ENCODE data around the gene BMAL1. TPM values are rescaled to one million over a fixed set of nuclear protein-coding genes. Genes with fewer than 3 reads are reported as not detected.

The BMAL1 gene
- total RNA-seq, 4 donors from 2014 or later: 15.8 to 125 (median 24.4) TPM

DNA sequence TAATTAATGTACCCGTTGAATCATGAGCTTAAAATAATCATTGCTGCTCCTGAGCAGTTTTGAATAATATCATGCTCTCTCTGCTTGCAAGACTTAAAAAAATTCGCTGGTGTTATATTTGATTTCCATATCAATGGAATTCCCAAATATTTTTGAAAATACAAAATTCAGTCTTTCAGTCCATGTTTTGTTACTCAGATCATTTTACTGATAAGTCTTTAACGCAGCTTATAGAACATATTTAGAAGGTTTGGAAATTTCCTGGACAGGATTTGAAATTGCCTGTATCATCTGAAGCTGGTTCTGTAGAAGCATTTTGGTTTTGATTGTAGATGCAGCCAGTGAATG is 1.9 kb downstream of the BMAL1 start:
- Histone ChIP-seq H3K27ac (no peak overlapping the region), H3K4me1 (peaks cover 0 to 5% of the 10 kb centered on the region in 2 donors), H3K9me3 (no peaks in the 10 kb centered on the region), H3K36me3 (no peaks in the 10 kb centered on the region), H3K27me3 (no peaks in the 10 kb centered on the region), H3K4me3 (no peak overlapping the region)
- intact Hi-C loops (cut with DNase I; ENCODE audit: low total_unique reads): no loop called here
- no peak for DNase-seq
- TF ChIP-seq POLR2A (IDR thresholded peaks at IDR 0.05): no peak
- TF ChIP-seq, protein P1, sequence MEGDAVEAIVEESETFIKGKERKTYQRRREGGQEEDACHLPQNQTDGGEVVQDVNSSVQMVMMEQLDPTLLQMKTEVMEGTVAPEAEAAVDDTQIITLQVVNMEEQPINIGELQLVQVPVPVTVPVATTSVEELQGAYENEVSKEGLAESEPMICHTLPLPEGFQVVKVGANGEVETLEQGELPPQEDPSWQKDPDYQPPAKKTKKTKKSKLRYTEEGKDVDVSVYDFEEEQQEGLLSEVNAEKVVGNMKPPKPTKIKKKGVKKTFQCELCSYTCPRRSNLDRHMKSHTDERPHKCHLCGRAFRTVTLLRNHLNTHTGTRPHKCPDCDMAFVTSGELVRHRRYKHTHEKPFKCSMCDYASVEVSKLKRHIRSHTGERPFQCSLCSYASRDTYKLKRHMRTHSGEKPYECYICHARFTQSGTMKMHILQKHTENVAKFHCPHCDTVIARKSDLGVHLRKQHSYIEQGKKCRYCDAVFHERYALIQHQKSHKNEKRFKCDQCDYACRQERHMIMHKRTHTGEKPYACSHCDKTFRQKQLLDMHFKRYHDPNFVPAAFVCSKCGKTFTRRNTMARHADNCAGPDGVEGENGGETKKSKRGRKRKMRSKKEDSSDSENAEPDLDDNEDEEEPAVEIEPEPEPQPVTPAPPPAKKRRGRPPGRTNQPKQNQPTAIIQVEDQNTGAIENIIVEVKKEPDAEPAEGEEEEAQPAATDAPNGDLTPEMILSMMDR (IDR thresholded peaks at IDR 0.05): no peak

DNA sequence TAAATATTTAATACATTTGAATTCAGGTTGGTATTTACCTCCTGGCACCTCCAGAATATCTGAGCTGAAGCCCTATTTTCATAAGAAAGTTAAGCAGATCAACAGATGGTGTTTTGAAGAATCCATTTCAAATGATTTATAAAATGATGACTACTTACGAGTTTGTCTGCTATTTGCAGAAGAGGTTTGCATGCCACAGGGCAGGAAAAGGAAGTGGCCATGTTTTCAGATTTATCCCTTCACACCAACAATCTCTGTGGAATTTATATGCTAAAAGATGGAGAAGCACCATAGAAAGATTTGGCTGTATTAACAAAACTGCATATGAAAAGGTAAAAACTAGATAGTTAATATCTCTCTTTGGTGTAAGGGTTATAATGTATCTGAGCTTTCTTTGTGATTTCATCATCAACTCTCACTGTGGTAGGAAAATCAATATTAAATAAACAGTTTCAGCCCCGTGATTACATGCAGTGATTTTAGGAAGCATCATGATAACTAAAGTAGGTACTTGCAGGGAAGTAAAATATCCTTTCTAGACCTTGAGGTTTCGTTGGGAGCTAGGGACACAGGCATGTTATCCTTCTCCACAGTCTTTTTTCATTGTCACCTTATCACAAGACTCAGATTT is 2.6 kb downstream of the BMAL1 start:
- no peaks in the 10 kb centered on the region for H3K27me3 ChIP-seq
- no peak for TF ChIP-seq POLR2A (IDR thresholded peaks at IDR 0.05)
- TF ChIP-seq, protein P1 (IDR thresholded peaks at IDR 0.05): no peak
- peaks cover 0 to 5% of the 10 kb centered on the region in 2 donors for H3K4me1 ChIP-seq

DNA sequence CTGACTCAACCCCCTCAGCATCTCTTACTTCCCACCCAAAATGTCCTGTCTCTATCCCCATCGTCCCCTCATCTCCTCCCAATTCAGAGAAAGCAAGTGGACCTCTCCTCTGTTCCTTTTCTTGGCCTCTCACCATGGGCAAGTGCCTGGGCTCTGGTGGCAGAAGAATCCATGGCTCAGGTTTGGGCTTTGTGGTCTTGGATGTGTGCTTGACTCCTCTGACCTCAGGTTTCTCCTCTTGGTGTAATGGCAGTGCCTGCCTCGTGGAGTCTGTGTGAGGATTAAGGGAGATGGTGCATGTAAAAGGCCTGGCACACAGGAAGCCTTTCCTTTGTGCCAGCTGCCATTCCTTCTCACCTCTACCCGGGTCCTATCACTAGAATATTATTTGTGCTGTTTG is 3.2 kb downstream of the BMAL1 start:
- H3K27me3 ChIP-seq: no peaks in the 10 kb centered on the region
- H3K9me3 ChIP-seq: no peaks in the 10 kb centered on the region
- no peak overlapping the region for H3K27ac ChIP-seq
- no peak for DNase-seq
- H3K36me3 ChIP-seq: no peaks in the 10 kb centered on the region
- H3K4me1 ChIP-seq: peaks cover 0 to 5% of the 10 kb centered on the region in 2 donors
- H3K4me3 ChIP-seq: no peak overlapping the region
- intact Hi-C loops (cut with DNase I; ENCODE audit: low total_unique reads): no loop called here
- TF ChIP-seq, protein P1 (IDR thresholded peaks at IDR 0.05): no peak
- no peak for TF ChIP-seq POLR2A (IDR thresholded peaks at IDR 0.05)

More for the DNA sequence above, 2.6 kb downstream of the BMAL1 start:
- Histone ChIP-seq H3K27ac (no peak overlapping the region), H3K4me3 (no peak overlapping the region), H3K9me3 (no peaks in the 10 kb centered on the region), H3K36me3 (no peaks in the 10 kb centered on the region)
- intact Hi-C loops (cut with DNase I; ENCODE audit: low total_unique reads): no loop called here
- DNase-seq: no peak

DNA sequence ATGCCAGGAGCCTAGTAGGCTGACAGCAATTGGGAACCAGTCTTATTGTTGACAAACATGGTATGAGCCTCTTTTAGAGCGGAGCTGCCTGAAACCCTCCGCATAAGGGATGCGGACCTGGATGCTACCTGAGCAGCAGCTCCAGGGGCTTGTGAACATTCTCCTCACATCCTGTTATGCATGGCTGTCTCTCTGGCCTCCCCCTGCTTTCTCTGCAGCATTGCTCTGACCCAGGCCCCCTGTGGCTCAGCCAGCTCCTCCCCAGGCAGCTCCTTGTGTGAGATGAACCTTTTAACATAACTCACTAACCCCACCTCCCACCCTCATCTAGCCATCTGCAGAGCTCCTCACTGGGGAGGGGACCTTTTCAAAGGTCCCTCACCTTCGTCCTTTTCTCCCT is 6.0 kb downstream of the BMAL1 start:
- no peaks in the 10 kb centered on the region for H3K4me1 ChIP-seq
- no peak for DNase-seq
- intact Hi-C loops (cut with DNase I; ENCODE audit: low total_unique reads): no loop called here
- H3K27me3 ChIP-seq: no peaks in the 10 kb centered on the region
- H3K36me3 ChIP-seq: no peaks in the 10 kb centered on the region
- no peaks in the 10 kb centered on the region for H3K9me3 ChIP-seq
- TF ChIP-seq, protein P1 (IDR thresholded peaks at IDR 0.05): no peak
- no peak for TF ChIP-seq POLR2A (IDR thresholded peaks at IDR 0.05)
- no peak overlapping the region for H3K27ac ChIP-seq
- H3K4me3 ChIP-seq: no peak overlapping the region

DNA sequence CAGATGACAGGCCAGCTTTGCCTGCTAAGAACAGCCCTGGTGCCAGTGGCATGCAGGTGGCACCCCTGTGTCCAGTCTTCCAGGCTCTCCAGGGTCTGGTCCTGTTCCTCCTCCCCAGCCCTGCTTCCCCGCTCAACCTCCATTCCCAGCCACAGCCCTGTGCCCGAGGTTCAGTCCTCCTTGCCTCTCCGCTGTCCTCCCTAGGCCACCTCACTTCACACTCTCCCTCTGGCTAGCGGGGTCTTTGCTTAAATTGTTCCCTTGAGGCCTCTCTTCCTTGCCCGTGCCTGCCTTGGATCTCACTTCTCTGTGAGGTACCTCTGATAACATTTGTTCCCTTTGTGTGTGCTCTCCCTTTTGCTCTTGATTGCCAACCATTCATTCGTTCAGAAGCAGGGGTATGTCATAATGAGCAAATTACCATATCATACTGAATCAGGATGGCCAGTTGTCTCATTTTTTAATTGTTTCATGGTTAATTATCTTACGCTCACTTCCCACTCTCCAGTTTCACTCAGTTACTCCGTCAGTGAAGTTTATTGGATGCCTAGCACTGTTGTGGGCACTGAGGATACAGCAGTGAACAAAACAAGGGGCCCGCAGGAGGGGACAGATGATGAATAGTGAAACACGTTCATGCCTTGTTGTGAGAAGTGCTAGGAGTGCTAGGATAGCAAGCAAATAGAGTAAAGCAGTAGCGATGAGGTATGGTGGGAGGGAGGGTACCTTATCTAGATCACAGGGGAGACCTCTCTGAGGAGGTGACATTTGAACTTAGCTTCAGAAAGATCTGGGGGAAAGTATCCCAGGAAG is 7.4 kb downstream of the BMAL1 start:
- H3K27me3 ChIP-seq: no peaks in the 10 kb centered on the region
- no peak for TF ChIP-seq POLR2A (IDR thresholded peaks at IDR 0.05)
- TF ChIP-seq, protein P1 (IDR thresholded peaks at IDR 0.05): no peak
- no peak overlapping the region for H3K27ac ChIP-seq
- H3K4me1 ChIP-seq: no peaks in the 10 kb centered on the region
- intact Hi-C loops (cut with DNase I; ENCODE audit: low total_unique reads): no loop called here
- H3K9me3 ChIP-seq: no peaks in the 10 kb centered on the region
- H3K4me3 ChIP-seq: no peak overlapping the region
- no peaks in the 10 kb centered on the region for H3K36me3 ChIP-seq
- DNase-seq: no peak

Data from uterus (tissue), 4 donors.